GM12801 (cell line): ENCODE data around the gene TAS2R42.

Experiments
- CTCF ChIP-seq: IDR thresholded peaks from one replicate; pipeline ENCODE4 v1.5.1; 2011; ENCODE audit warnings: control low read depth; ENCODE audit not compliant: insufficient read length; ENCODE audit errors: extremely low read depth

Gene TAS2R42

GRCh38 chr12:11183011-11183410 is 3.7 kb downstream of the TAS2R42 start:
- no peak for TF ChIP-seq CTCF

GRCh38 chr12:11182529-11182928 is 4.2 kb downstream of the TAS2R42 start:
- no peak for TF ChIP-seq CTCF

- TF ChIP-seq CTCF = no peak
These were observed 8.5 kb downstream of the TAS2R42 start for GRCh38 chr12:11178250-11178649.

- TF ChIP-seq CTCF = no peak
These were observed 12.7 kb downstream of the TAS2R42 start for GRCh38 chr12:11174022-11174421.

- TF ChIP-seq CTCF = no peak
These were observed 14.6 kb downstream of the TAS2R42 start for GRCh38 chr12:11171969-11172675.

GRCh38 chr12:11171145-11171968 is 15.4 kb downstream of the TAS2R42 start, which contains the start of gene SMIM10L1:
SMIM10L1 (plus strand) TSS chr12:11171194; CDS start chr12:11171357, 163 bp downstream.
- no peak for TF ChIP-seq CTCF

GRCh38 chr12:11170810-11171144 is 16.0 kb downstream of the TAS2R42 start:
- no peak for TF ChIP-seq CTCF
